Breast epithelium (tissue), 4 donors: ENCODE data around the gene SLC66A1. TPM values are rescaled to one million over a fixed set of nuclear protein-coding genes. Genes with fewer than 3 reads are reported as not detected.
"Not testable (repeated sequence)": the region's sequence is repeated elsewhere in the genome, so short reads cannot be mapped to it uniquely, and the experiment has no call there.

Experiments used
- DNase-seq, 2 donors: peaks; one replicate each; pipeline ENCODE4 v3.0.0-alpha.2; 2019; ENCODE audit warnings: low spot score in 2 of 2
- H3K27ac ChIP-seq, 2 donors: fragments of 200-600 bp; sonication (generic) in 1 of 2; one replicate each; pipeline ENCODE4 v1.5.1; 2016 to 2019; ENCODE audit warnings: mild to moderate bottlenecking in 1 of 2
- H3K27me3 ChIP-seq, 2 donors: fragments of 200-600 bp; sonication (generic) in 1 of 2; one replicate each; pipeline versions ENCODE4 v1.5.1 to v1.6.0; 2017 to 2019; ENCODE audit warnings: control low read depth in 1 of 2, mild to moderate bottlenecking in 1 of 2
- H3K36me3 ChIP-seq: fragments of 200-600 bp; one replicate; pipeline ENCODE4 v1.5.1; 2019
- H3K4me1 ChIP-seq, 2 donors: fragments of 200-600 bp; sonication (generic); one replicate each; pipeline ENCODE4 v1.5.1; 2016 to 2019; ENCODE audit warnings: control low read depth in 1 of 2
- H3K4me3 ChIP-seq, 3 donors: fragments of 200-600 bp; sonication (generic); 1 replicate in 2 of 3; 2 replicates in 1 of 3; pipeline ENCODE4 v1.5.1; 2016 to 2019; ENCODE audit warnings: mild to moderate bottlenecking in 3 of 3, moderate library complexity in 2 of 3
- H3K9me3 ChIP-seq, 2 donors: fragments of 200-600 bp; sonication (generic) in 1 of 2; one replicate each; pipeline ENCODE4 v1.5.1; 2016 to 2019; ENCODE audit warnings: control low read depth in 1 of 2
- POLR2A ChIP-seq: fragments of 450-650 bp; IDR thresholded peaks from one replicate; pipeline ENCODE4 v1.6.1; 2016; ENCODE audit warnings: antibody characterized with exemption, mild to moderate bottlenecking, moderate library complexity
- POLR2AphosphoS5 ChIP-seq, 3 donors: sonication (generic); formaldehyde crosslinking; IDR thresholded peaks; one replicate each; pipeline ENCODE4 v1.6.1; 2017; ENCODE audit warnings: antibody characterized with exemption in 3 of 3
- intact Hi-C: fragments of 100-400 bp; cut with DNase I; formaldehyde crosslinking; loops from one replicate; pipeline ENCODE4 v1.15.1; 2023; ENCODE audit warnings: low total_unique reads
- total RNA-seq, 3 donors: library from RNA; depleted of rRNA; stranded (reverse); fragments of >200 nt; gene quantifications; one replicate each; pipeline ENCODE4 v1.1.0, GENCODE V29; 2016
- TF ChIP-seq, protein P1 (sequence below), 3 donors: fragments of 450-650 bp; IDR thresholded peaks; one replicate each; pipeline ENCODE4 v1.5.1; 2016 to 2017; ENCODE audit warnings: antibody characterized with exemption in 3 of 3, mild to moderate bottlenecking in 3 of 3, moderate library complexity in 3 of 3

The SLC66A1 gene
- total RNA-seq, 3 donors from 2014 or later: 6.2 to 13.9 (median 13.1) TPM

DNA sequence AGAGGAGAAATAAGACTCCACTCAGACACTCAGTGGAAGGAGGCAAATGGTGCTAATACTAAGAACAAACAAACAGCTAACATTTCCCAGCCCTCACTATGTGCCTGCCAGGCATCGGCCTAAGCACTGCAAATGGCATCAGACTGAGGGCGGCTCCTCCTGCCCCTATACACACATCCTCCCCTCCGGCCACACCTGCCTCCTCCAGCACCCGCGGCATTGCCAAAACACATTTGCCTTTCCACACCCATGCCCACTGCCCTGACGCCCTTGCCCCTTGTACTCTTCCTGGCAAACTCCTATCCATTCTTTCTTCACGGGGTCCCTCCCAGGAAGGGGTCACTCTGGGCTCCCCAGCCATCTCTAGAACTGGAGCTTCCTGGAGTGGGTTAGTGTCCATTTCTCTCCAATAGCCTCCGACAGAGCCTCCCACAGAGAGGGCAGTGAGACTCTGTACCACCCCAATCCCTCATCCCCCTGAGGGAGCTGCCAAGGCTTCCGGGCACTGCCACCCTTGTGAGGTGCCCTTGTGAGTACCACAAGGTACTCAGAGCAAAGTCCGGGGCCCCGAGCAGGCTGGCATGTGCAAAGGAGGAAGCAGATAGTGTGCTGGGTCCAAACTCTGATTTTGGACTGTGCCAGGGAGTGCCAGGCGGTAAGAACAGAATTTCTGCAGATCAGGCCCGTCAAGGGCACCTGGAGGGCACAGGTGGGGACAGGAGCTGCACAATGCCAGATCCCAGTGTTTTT lies 24.5 kb upstream of the SLC66A1 start:
- H3K27me3 ChIP-seq: no peaks in the 10 kb centered on the region
- DNase-seq: no peak
- H3K9me3 ChIP-seq: no peaks in the 10 kb centered on the region
- no peak overlapping the region for H3K27ac ChIP-seq
- H3K4me3 ChIP-seq: peak overlapping the region in 2 of 3 donors; percentile 54 to 61
- H3K36me3 ChIP-seq: no peaks in the 10 kb centered on the region
- no peaks in the 10 kb centered on the region for H3K4me1 ChIP-seq
- TF ChIP-seq POLR2AphosphoS5 (IDR thresholded peaks at IDR 0.05) (no peak), POLR2A (no peak)
- TF ChIP-seq, protein P1, sequence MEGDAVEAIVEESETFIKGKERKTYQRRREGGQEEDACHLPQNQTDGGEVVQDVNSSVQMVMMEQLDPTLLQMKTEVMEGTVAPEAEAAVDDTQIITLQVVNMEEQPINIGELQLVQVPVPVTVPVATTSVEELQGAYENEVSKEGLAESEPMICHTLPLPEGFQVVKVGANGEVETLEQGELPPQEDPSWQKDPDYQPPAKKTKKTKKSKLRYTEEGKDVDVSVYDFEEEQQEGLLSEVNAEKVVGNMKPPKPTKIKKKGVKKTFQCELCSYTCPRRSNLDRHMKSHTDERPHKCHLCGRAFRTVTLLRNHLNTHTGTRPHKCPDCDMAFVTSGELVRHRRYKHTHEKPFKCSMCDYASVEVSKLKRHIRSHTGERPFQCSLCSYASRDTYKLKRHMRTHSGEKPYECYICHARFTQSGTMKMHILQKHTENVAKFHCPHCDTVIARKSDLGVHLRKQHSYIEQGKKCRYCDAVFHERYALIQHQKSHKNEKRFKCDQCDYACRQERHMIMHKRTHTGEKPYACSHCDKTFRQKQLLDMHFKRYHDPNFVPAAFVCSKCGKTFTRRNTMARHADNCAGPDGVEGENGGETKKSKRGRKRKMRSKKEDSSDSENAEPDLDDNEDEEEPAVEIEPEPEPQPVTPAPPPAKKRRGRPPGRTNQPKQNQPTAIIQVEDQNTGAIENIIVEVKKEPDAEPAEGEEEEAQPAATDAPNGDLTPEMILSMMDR (IDR thresholded peaks at IDR 0.05): no peak
- intact Hi-C loops: loop anchor here (5.0 kb wide), 1 partner anchor 440 kb away; no protein-coding TSS in a partner anchor

DNA sequence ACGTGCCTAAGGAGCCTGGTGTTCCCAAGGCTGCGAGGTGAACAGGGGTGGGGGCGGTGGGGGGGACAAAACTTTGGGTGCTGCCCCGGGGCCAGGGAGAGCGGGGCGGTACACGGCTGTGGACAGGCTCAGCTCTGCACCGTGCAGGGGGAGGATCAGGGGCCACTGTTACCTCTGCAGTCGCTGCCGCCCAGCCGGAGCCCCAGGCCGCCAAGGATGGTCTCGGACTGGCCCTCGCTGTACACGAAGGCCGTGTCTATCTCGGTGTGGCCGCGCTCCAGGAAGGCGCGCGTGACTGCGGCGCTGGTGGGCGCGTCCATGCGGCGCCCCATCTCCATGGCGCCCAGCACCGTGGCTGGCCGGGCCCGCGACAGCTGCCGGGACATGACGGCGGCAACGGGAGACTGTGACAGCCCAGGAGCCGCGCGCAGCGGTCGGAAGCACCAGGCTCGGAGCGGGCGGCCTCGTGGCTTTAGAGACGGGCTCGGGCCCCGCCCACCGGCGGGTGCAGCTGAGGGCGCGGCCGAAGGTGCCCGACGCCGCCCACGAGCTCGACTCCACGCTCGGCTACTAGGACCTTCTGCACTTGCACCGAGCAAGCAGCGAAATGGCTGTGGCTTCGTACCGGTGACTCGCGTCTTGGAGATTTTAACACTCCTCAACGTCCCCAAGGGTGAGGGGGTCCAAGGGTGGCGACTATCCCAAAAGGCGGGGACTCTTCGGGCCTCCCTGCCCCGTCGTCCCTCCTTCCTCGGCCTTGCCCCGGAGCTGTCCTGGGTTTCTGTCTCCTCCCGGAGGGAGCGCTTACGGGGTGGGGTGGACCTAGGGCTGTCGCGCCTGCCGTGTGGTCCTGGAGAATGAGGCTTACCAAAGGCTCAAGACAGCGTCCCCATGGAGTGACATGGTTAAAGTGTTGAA lies 23.5 kb upstream of the SLC66A1 start, which contains the start of gene AKR7A3:
AKR7A3 (minus strand) TSS at position 447 of the 918 bp plus-strand sequence; CDS start at position 386, 61 bp downstream.
- not testable (repeated sequence) for H3K9me3 ChIP-seq, H3K36me3 ChIP-seq, H3K4me1 ChIP-seq, H3K27me3 ChIP-seq
- intact Hi-C loops: loop anchor here (5.0 kb wide), 1 partner anchor 439 kb away; no protein-coding TSS in a partner anchor
- peak within 1 kb of the TSS; percentile 36 to 61 (median 54) for H3K4me3 ChIP-seq
- peak within 1 kb of the TSS in 1 of 2 donors; percentile 1 for H3K27ac ChIP-seq
- peak; percentile 28 to 68 for DNase-seq

DNA sequence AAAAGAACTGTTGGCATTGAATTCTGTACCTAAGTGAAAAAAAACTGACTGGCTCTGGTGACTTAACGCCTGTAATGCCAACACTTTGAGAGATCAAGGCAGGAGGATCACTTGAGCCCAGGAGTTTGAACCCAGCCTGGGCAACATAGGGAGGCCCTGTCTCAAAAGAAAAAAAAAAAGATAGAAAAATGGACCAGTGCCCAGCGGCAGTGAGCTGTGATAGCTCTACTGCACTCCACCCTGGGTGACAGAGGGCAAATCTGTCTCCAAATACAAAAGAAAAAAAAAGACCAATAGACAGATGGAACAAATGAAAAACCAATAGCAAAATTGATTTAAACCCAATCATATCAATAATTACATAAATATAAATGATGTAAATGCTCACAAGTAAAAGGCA lies 22.9 kb upstream of the SLC66A1 start:
- TF ChIP-seq, protein P1 (IDR thresholded peaks at IDR 0.05): no peak
- no peak for TF ChIP-seq POLR2AphosphoS5 (IDR thresholded peaks at IDR 0.05)
- TF ChIP-seq POLR2A: no peak
- Histone ChIP-seq H3K27me3 (no peaks in the 10 kb centered on the region), H3K4me3 (peak overlapping the region; percentile 36 to 61 (median 54)), H3K36me3 (no peaks in the 10 kb centered on the region), H3K27ac (no peak overlapping the region), H3K9me3 (peaks cover 5% of the 10 kb centered on the region in 2 donors), H3K4me1 (no peaks in the 10 kb centered on the region)
- intact Hi-C loops: loop anchor here (5.0 kb wide), 1 partner anchor 438 kb away; no protein-coding TSS in a partner anchor
- DNase-seq: no peak

DNA sequence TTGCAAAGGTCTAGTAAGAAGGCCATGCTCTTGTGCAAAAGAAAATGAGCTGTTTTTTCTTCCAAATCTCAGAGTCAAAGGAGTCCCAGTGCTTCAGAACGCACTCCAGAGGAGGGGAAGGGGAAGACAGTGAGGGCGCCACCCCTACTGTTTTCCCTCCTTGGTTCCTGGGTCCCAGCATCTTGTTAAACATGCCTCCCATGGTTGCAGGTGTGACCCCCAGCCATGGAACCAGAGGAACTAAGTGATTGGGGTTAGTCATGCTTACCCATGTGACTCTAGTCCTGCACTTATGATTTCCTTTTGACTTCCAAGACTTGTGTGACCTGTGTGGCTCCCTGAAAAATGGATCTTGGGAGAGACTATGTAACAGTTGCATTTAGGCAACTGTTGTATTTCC lies 17.5 kb upstream of the SLC66A1 start:
- DNase-seq: no peak
- Histone ChIP-seq H3K27me3 (no peaks in the 10 kb centered on the region), H3K9me3 (peaks cover 12 to 19% of the 10 kb centered on the region in 2 donors), H3K4me1 (no peaks in the 10 kb centered on the region), H3K4me3 (no peak overlapping the region), H3K36me3 (no peaks in the 10 kb centered on the region), H3K27ac (no peak overlapping the region)
- no peak for TF ChIP-seq POLR2AphosphoS5 (IDR thresholded peaks at IDR 0.05)
- no peak for TF ChIP-seq POLR2A
- TF ChIP-seq, protein P1 (IDR thresholded peaks at IDR 0.05): no peak
- intact Hi-C loops: loop anchor here (5.0 kb wide), 1 partner anchor 908 kb away; no protein-coding TSS in a partner anchor

DNA sequence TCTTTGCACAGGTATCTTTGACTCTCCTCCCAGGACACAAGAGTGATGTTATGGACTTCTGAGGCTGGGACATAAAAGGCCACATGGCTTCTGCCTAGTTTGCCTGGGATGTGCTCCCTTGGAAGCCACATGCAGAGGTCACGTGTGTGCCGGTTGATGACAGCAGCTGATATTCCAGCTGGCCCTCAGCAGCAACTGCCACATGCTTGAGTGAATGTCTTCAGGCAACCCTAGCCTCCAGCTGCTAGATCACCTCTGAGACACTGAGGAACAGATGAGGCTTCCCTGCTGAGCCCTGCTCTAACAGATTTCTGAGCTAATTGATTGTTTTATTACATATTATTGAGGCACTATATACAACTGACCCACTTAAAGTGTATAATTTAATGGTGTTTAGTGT lies 11.9 kb upstream of the SLC66A1 start:
- intact Hi-C loops: no loop called here
- TF ChIP-seq, protein P1 (IDR thresholded peaks at IDR 0.05): no peak
- TF ChIP-seq POLR2A (no peak), POLR2AphosphoS5 (IDR thresholded peaks at IDR 0.05) (no peak)
- no peak overlapping the region for H3K4me3 ChIP-seq
- H3K4me1 ChIP-seq: no peaks in the 10 kb centered on the region
- no peak overlapping the region for H3K27ac ChIP-seq
- no peaks in the 10 kb centered on the region for H3K27me3 ChIP-seq
- peaks cover 0 to 4% of the 10 kb centered on the region in 2 donors for H3K9me3 ChIP-seq
- no peak for DNase-seq
- H3K36me3 ChIP-seq: peaks cover 8% of the 10 kb centered on the region

DNA sequence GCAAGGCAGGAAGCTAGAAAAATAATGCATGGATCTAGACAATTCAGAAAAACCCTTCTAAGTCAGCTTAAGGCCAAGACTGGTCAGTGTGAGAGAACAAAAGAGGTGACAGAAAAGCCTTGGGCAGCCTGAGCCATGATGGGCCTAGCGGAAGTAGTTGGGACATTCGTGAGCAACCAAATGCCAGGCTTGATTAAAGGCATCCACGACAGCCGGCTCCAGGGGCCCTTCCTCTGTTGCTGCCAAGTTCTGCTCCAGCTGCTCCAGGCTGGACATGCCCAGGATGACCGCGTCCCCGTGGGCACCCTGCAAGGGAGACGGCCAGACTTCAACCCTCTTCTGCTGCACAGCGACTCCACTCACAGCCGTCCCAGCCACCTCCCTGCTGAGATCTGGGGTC lies 8.0 kb upstream of the SLC66A1 start:
- H3K27ac ChIP-seq, H3K9me3 ChIP-seq, H3K27me3 ChIP-seq, H3K36me3 ChIP-seq, H3K4me3 ChIP-seq, DNase-seq, H3K4me1 ChIP-seq, intact Hi-C loops: not testable (repeated sequence)
